Colonic mucosa (tissue), 4 donors: ENCODE measurements around the gene SLIT3. TPM values are rescaled to one million over a fixed set of nuclear protein-coding genes. Genes with fewer than 3 reads are reported as not detected.
"Not testable (repeated sequence)": the region's sequence is repeated elsewhere in the genome, so short reads cannot be mapped to it uniquely, and the experiment has no call there.

Experiments
- DNase-seq: peaks from one replicate; pipeline ENCODE4 v3.0.0-alpha.2; 2020
- H3K27ac ChIP-seq: fragments of 200-600 bp; one replicate; pipeline ENCODE4 v1.8.0; 2021
- H3K27me3 ChIP-seq: fragments of 200-600 bp; one replicate; pipeline ENCODE4 v1.8.0; 2021
- H3K36me3 ChIP-seq: fragments of 200-600 bp; one replicate; pipeline ENCODE4 v1.8.0; 2021
- H3K4me1 ChIP-seq: fragments of 200-600 bp; one replicate; pipeline ENCODE4 v1.8.0; 2021; ENCODE audit warnings: mild to moderate bottlenecking
- H3K4me3 ChIP-seq: fragments of 200-600 bp; one replicate; pipeline ENCODE4 v1.8.0; 2021
- H3K9ac ChIP-seq, 2 donors: one replicate each; pipeline ENCODE4 v1.7.0; 2013; ENCODE audit warnings: control low read depth in 2 of 2, low read depth in 2 of 2, low read length in 2 of 2
- H3K9me3 ChIP-seq: fragments of 200-600 bp; one replicate; pipeline ENCODE4 v1.8.0; 2021
- CTCF ChIP-seq: fragments of 200-600 bp; IDR thresholded peaks from one replicate; pipeline ENCODE4 v1.8.0; 2022; ENCODE audit warnings: antibody characterized with exemption, mild to moderate bottlenecking
- intact Hi-C: fragments of 100-400 bp; cut with DNase I; formaldehyde crosslinking; loops from one replicate; pipeline ENCODE4 v1.14.1; 2022
- total RNA-seq, 2 donors: library from RNA; stranded (reverse); fragmentation: NEBNext Ultra II Directional in 1 of 2; extraction: Animal tissue kit (Norgen Biotek cat#: 25700) in 1 of 2; gene quantifications; one replicate each; pipeline ENCODE4 v1.2.1, GENCODE V29; 2021
- donor health status: healthy.
- donor health status: DM: no; HTN: no; CAD: no.
- donor health status: DM: no; HTN: no; CAD: no.

Gene SLIT3
- total RNA-seq, 2 donors from 2014 or later, result 3.4 to 7.6 TPM

GRCh38 chr5:169146158-169146557 is 154.8 kb downstream of the SLIT3 start:
- H3K4me1 ChIP-seq, result no peaks in the 10 kb centered on the region
- TF ChIP-seq CTCF, result no peak
- DNase-seq, result no peak
- H3K27ac ChIP-seq, result no peak overlapping the region
- no peak overlapping the region for H3K9ac ChIP-seq
- no peaks in the 10 kb centered on the region for H3K27me3 ChIP-seq
- H3K9me3 ChIP-seq, result no peaks in the 10 kb centered on the region
- H3K4me3 ChIP-seq, result no peak overlapping the region
- no peaks in the 10 kb centered on the region for H3K36me3 ChIP-seq
- intact Hi-C loops, result no loop called here

DNA sequence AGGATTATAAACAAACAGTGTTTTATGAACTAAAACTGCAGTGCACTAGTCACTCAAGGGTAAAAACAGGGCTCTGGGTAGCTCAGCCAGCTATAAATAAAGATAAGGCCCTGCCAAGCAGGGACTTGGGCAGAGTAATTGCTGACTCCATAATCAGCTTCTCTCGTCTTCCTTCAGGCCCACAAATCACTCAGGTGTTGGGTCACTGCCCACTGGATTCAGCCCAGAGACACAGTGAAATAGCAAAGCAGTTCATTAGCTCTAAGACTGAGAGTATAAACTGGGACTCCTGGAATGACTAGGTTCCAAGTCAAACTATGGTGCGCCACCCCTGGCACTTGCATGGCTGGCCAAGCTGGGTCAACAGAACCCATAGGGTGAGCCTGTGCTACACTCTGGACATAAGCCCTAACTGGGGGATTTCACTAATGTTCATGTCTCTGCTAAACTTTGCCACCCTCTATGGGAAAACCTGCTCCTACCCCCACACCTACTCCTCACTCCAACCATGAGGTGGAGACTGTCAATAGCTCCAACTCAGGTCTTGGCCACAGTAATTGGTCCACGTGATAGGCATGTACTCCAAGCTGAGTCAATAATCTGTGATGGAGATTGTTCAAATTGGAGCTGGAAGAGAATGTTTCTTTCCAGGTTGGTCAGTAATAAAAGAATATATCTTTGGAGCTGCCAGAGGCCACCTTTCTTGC is 158.5 kb downstream of the SLIT3 start:
- Histone ChIP-seq H3K9me3 (no peaks in the 10 kb centered on the region), H3K4me1 (no peaks in the 10 kb centered on the region), H3K4me3 (no peak overlapping the region), H3K9ac (no peak overlapping the region), H3K27ac (no peak overlapping the region), H3K36me3 (no peaks in the 10 kb centered on the region), H3K27me3 (no peaks in the 10 kb centered on the region)
- peak; percentile 28 for DNase-seq
- no peak for TF ChIP-seq CTCF
- intact Hi-C loops, result no loop called here

DNA sequence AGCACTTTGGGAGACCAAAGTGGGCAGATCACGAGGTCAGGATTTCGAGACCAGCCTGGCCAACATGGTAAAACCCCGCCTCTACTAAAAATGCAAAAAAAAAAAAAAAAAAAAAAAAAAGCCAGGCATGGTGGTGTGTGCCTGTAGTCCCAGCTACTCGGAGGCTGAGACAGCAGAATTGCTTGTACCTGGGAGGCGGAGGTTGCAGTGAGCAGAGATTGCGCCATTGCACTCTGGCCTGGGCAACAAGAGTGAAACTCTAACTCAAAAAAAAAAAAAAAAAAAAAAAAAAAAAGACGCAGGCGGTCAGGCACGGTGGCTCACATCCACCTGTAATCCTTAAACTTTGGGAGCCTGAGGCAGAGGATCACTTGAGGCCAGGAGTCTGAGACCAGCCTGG is 160.7 kb downstream of the SLIT3 start:
- DNase-seq, H3K4me3 ChIP-seq, intact Hi-C loops, H3K27ac ChIP-seq, H3K27me3 ChIP-seq, H3K4me1 ChIP-seq, H3K9me3 ChIP-seq, H3K9ac ChIP-seq, H3K36me3 ChIP-seq: not testable (repeated sequence)

DNA sequence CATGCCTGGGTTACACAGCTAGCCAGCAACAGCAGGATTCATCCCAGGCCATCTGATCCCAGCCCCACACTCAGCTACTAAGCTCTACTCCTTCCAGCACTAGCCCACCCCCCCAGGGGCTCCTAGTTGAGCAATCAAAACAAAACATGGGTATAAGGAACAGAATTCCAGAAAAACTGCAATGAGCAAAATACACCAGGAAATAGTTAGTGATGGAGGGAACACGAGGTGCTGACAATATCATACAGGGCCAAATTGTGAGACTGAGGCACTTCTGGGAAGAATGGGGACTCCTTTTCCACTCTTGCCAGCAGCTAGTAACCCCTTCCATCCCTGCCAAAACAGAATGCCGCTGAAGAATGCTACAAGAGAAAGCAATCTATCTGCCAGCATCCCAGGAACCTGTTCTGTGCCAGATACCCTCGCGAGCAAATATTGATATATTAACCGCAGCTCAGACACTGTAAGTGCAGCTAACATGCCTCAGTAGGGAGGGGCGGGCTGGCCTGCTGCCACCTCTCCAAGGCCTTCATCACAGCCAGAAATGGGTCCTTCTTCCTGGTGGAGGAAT is 161.4 kb downstream of the SLIT3 start:
- no peak for TF ChIP-seq CTCF
- Histone ChIP-seq H3K4me1 (no peaks in the 10 kb centered on the region), H3K27me3 (no peaks in the 10 kb centered on the region), H3K36me3 (no peaks in the 10 kb centered on the region), H3K9me3 (no peaks in the 10 kb centered on the region), H3K4me3 (no peak overlapping the region), H3K9ac (no peak overlapping the region), H3K27ac (no peak overlapping the region)
- intact Hi-C loops, result no loop called here
- DNase-seq, result peak; percentile 63

- H3K9ac ChIP-seq, result no peak overlapping the region
These were observed 167.4 kb downstream of the SLIT3 start for GRCh38 chr5:169133531-169133930.

More at GRCh38 chr5:169133531-169133930, 167.4 kb downstream of the SLIT3 start:
- TF ChIP-seq CTCF, result no peak
- no peak overlapping the region for H3K4me3 ChIP-seq
- H3K4me1 ChIP-seq, result no peaks in the 10 kb centered on the region
- no peaks in the 10 kb centered on the region for H3K36me3 ChIP-seq
- H3K27ac ChIP-seq, result no peak overlapping the region
- H3K27me3 ChIP-seq, result no peaks in the 10 kb centered on the region
- intact Hi-C loops, result no loop called here
- no peak for DNase-seq
- H3K9me3 ChIP-seq, result no peaks in the 10 kb centered on the region
